NCI-H2107 treated with DMSO at 0.1 percent for 48 hours (cell line): ENCODE data around the gene OTUD5.

Source experiments
- DNase-seq: peaks from one replicate; lab custom pipeline; 2025; ENCODE audit not compliant: unreplicated experiment; lab: John Stamatoyannopoulos, UW

OTUD5 gene

GRCh38 chrX:48972220-48973164, 15.1 kb upstream of the OTUD5 start:
- DNase-seq: peak; percentile 51

GRCh38 chrX:48971249-48972219, 14.1 kb upstream of the OTUD5 start, which contains the start of gene KCND1:
KCND1 (minus strand) TSS chrX:48971844; CDS start chrX:48970271, 1,573 bp downstream.
- DNase-seq: peak; percentile 47

- DNase-seq: no peak
Measured at GRCh38 chrX:48969471-48969870, 12.1 kb upstream of the OTUD5 start.

- DNase-seq: no peak
Measured at GRCh38 chrX:48968377-48968776, 11.0 kb upstream of the OTUD5 start.

GRCh38 chrX:48966796-48967579, 9.6 kb upstream of the OTUD5 start:
- no peak for DNase-seq

GRCh38 chrX:48965959-48966358, 8.6 kb upstream of the OTUD5 start:
- DNase-seq: no peak

GRCh38 chrX:48961585-48962091, 4.2 kb upstream of the OTUD5 start:
- no peak for DNase-seq

GRCh38 chrX:48960291-48960690, 2.9 kb upstream of the OTUD5 start:
- DNase-seq: no peak

- peak; percentile 6 for DNase-seq
Measured at GRCh38 chrX:48958635-48959094, 1.3 kb upstream of the OTUD5 start.

- DNase-seq: peak; percentile 98
Measured at GRCh38 chrX:48957827-48958634, 624 bp upstream of the OTUD5 start.

GRCh38 chrX:48956728-48957414, 536 bp downstream of the OTUD5 start:
- no peak for DNase-seq

GRCh38 chrX:48948589-48948988, 8.8 kb downstream of the OTUD5 start:
- DNase-seq: no peak

GRCh38 chrX:48945517-48946348, 11.7 kb downstream of the OTUD5 start:
- DNase-seq: peak; percentile 9

GRCh38 chrX:48942895-48943294, 14.5 kb downstream of the OTUD5 start:
- no peak for DNase-seq

- DNase-seq: no peak
Measured at GRCh38 chrX:48940404-48940955, 16.9 kb downstream of the OTUD5 start.

- no peak for DNase-seq
Measured at GRCh38 chrX:48939524-48940228, 17.7 kb downstream of the OTUD5 start.
